RWPE2 (cell line): Measurements from ENCODE around the gene LAMA2.

Experiments used
- ATAC-seq: fragments of 200-7000 bp; cut with Tn5 transposase; 3 replicates; pipeline ENCODE4 v1.9.1; 2021; ENCODE audit warnings: low read depth
- DNase-seq: peaks from one replicate; pipeline ENCODE4 v3.0.0-alpha.2; 2020; ENCODE audit warnings: low spot score
- H3K27ac ChIP-seq: fragments of 450-650 bp; 2 replicates; pipeline ENCODE4 v1.5.1; 2017; ENCODE audit warnings: mild to moderate bottlenecking; ENCODE audit not compliant: poor library complexity, severe bottlenecking
- H3K27me3 ChIP-seq: fragments of 250-450 bp; sonication (Bioruptor Pico); 2 replicates; pipeline ENCODE4 v1.5.1; 2021; ENCODE audit warnings: mild to moderate bottlenecking, moderate library complexity; ENCODE audit not compliant: insufficient read depth, poor library complexity, severe bottlenecking
- H3K36me3 ChIP-seq: fragments of 250-450 bp; sonication (Bioruptor Pico); 2 replicates; pipeline ENCODE4 v1.5.1; 2020; ENCODE audit warnings: low read depth, mild to moderate bottlenecking, moderate library complexity
- H3K4me1 ChIP-seq: fragments of 250-450 bp; sonication (Bioruptor Pico); 2 replicates; pipeline ENCODE4 v1.5.1; 2021; ENCODE audit warnings: mild to moderate bottlenecking, moderate library complexity; ENCODE audit not compliant: insufficient read depth, poor library complexity, severe bottlenecking
- H3K4me3 ChIP-seq: fragments of 250-450 bp; sonication (Bioruptor Pico); 2 replicates; pipeline ENCODE4 v1.5.1; 2021; ENCODE audit warnings: mild to moderate bottlenecking, moderate library complexity; ENCODE audit not compliant: severe bottlenecking
- H3K9me3 ChIP-seq: fragments of 250-450 bp; sonication (Bioruptor Pico); 2 replicates; pipeline ENCODE4 v1.5.1; 2021; ENCODE audit warnings: mild to moderate bottlenecking, moderate library complexity; ENCODE audit not compliant: severe bottlenecking
- TF ChIP-seq, protein P1 (sequence below): fragments of 450-650 bp; IDR thresholded peaks from one replicate; pipeline ENCODE4 v1.5.1; 2017; ENCODE audit warnings: mild to moderate bottlenecking, moderate library complexity; ENCODE audit not compliant: poor library complexity, severe bottlenecking

Gene LAMA2

DNA sequence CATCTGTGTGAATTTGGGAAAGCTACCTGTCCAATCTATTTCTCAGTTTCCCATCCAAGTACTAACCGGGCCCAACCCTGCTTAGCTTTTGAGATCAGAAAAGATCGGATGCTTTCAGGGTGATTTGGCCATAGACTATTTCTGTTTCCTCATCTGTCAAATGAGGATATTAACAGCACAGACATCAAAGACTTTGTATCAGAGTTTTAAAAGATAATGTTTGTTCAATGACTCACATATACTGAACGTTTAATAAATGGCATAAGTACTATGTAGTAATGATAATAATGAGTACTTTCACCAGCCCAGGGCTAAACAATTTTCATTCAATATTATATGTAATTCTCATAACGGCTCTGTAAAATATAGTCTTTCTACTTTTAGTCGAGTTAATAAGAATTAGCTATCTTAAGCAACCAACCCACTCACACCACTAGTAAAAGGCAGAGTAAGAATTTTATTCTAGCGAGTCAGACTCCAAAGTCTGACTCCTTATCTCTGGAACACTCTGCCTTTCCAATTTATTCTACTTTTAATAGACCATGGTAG is 610.5 kb downstream of the LAMA2 start:
- no peaks in the 10 kb centered on the region for H3K36me3 ChIP-seq
- DNase-seq (no peak), ATAC-seq (peak; percentile 22; the same call in 2 of the 3 replicates)
- H3K27me3 ChIP-seq = no peaks in the 10 kb centered on the region
- H3K4me1 ChIP-seq = peaks cover 59% of the 10 kb centered on the region
- TF ChIP-seq, protein P1, sequence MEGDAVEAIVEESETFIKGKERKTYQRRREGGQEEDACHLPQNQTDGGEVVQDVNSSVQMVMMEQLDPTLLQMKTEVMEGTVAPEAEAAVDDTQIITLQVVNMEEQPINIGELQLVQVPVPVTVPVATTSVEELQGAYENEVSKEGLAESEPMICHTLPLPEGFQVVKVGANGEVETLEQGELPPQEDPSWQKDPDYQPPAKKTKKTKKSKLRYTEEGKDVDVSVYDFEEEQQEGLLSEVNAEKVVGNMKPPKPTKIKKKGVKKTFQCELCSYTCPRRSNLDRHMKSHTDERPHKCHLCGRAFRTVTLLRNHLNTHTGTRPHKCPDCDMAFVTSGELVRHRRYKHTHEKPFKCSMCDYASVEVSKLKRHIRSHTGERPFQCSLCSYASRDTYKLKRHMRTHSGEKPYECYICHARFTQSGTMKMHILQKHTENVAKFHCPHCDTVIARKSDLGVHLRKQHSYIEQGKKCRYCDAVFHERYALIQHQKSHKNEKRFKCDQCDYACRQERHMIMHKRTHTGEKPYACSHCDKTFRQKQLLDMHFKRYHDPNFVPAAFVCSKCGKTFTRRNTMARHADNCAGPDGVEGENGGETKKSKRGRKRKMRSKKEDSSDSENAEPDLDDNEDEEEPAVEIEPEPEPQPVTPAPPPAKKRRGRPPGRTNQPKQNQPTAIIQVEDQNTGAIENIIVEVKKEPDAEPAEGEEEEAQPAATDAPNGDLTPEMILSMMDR = no peak
- H3K27ac ChIP-seq = peak overlapping the region; percentile 99
- no peak overlapping the region for H3K4me3 ChIP-seq
- no peaks in the 10 kb centered on the region for H3K9me3 ChIP-seq

DNA sequence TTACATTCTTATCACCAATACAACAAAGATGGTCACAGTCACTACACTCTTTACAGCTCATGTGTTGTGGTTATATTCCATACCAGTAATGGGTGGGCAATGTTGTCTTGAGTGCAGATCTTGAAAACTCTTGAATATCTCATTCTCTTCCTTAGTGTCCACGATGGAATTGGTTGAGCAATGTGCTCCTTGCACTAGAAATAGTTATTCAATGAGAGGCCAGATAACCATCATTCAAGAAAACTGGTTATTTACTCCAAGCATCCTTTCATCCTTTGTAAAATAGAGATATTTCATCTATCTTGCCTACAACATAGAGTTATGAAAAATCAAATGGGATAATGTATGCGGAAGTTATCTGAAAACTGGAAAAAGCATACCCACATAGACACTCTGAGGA is 611.2 kb downstream of the LAMA2 start:
- Histone ChIP-seq H3K4me3 (no peak overlapping the region), H3K36me3 (no peaks in the 10 kb centered on the region), H3K9me3 (no peaks in the 10 kb centered on the region), H3K4me1 (peaks cover 64% of the 10 kb centered on the region), H3K27ac (peak overlapping the region; percentile 99), H3K27me3 (no peaks in the 10 kb centered on the region)
- TF ChIP-seq, protein P1 = no peak
- ATAC-seq (no peak), DNase-seq (no peak)

DNA sequence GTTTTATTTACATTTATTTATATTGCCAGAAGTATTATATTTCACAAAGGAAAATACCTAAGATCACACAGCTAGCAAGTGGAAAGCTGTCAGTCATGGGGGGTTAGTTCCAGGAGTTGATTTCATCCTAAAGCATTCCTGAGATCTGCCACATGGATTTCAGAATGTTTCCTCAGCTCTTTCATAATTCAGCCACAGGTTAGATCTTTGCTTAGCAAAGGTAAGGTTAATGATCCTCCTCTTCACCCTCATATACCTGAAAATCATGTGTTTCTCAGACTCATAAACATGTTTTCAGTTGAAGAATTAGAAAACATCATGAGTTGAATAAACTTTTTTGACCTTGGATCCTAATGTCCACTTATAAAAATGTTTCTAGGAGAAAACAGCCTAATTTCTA is 611.6 kb downstream of the LAMA2 start:
- H3K27ac ChIP-seq = peak overlapping the region; percentile 99
- no peaks in the 10 kb centered on the region for H3K9me3 ChIP-seq
- DNase-seq (no peak), ATAC-seq (no peak)
- TF ChIP-seq, protein P1 = no peak
- no peak overlapping the region for H3K4me3 ChIP-seq
- no peaks in the 10 kb centered on the region for H3K36me3 ChIP-seq
- H3K4me1 ChIP-seq = peaks cover 64% of the 10 kb centered on the region
- no peaks in the 10 kb centered on the region for H3K27me3 ChIP-seq

DNA sequence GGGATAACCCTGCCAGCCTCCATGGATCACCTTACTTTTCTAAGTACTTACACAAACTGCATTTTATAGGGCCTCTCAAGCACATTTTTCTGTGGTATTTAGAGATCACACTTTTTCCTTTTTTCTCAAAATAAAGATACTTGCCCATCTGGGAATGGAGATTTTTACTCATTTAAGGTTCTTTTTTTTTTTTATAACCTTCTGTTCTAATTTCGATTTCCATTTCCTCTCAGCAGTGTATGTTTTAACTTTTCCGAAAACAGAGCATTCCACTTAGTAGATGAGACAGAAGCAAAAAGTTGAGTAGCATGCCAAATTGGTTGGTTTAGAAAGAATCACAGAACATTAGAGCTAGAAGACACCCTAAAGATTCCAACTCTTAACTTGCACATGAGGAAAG is 612.7 kb downstream of the LAMA2 start:
- DNase-seq (no peak), ATAC-seq (no peak)
- no peak overlapping the region for H3K4me3 ChIP-seq
- no peaks in the 10 kb centered on the region for H3K36me3 ChIP-seq
- H3K9me3 ChIP-seq = no peaks in the 10 kb centered on the region
- H3K4me1 ChIP-seq = peaks cover 67% of the 10 kb centered on the region
- no peak overlapping the region for H3K27ac ChIP-seq
- no peaks in the 10 kb centered on the region for H3K27me3 ChIP-seq
- TF ChIP-seq, protein P1 = no peak
